ENCODE measurements around the gene EPHB1.

- TF ChIP-seq CTCF (IDR thresholded peaks at IDR 0.05; ENCODE audit: insufficient read depth, low read length) (no peak), SPI1 (IDR thresholded peaks at IDR 0.05; ENCODE audit: borderline replicate concordance, low read depth) (no peak)
Observed at GRCh38 chr3:134807189-134807588, 12.1 kb downstream of the EPHB1 start.
